Activated CD4-positive, alpha-beta T cell treated with anti-CD3 and anti-CD28 coated beads, Interleukin-2, amount 50 U/mL, for 4 hours (primary cell): ENCODE measurements around the gene PITPNC1.
"Not testable (repeated sequence)": the region's sequence is repeated elsewhere in the genome, so short reads cannot be mapped to it uniquely, and the experiment has no call there.

Experiments used
- DNase-seq, 2 experiments: peaks; one replicate each; pipeline ENCODE4 v3.0.0-alpha.2; 2020

Gene PITPNC1

GRCh38 chr17:67702861-67703260 is 325.8 kb downstream of the PITPNC1 start:
- DNase-seq, result not testable (repeated sequence)

- no peak for DNase-seq
Measured at GRCh38 chr17:67707442-67707841, 330.4 kb downstream of the PITPNC1 start.

GRCh38 chr17:67708378-67708777 is 331.3 kb downstream of the PITPNC1 start:
- no peak for DNase-seq

GRCh38 chr17:67711916-67712315 is 334.8 kb downstream of the PITPNC1 start:
- no peak for DNase-seq

- no peak for DNase-seq
Measured at GRCh38 chr17:67712375-67712774, 335.3 kb downstream of the PITPNC1 start.

- no peak for DNase-seq
Measured at GRCh38 chr17:67713169-67713568, 336.1 kb downstream of the PITPNC1 start.

GRCh38 chr17:67716405-67716798 is 339.3 kb downstream of the PITPNC1 start:
- no peak for DNase-seq

GRCh38 chr17:67717192-67717623 is 340.1 kb downstream of the PITPNC1 start:
- DNase-seq, result no peak

GRCh38 chr17:67717624-67718324 is 340.7 kb downstream of the PITPNC1 start, which contains the start of gene NOL11:
Gene NOL11, plus strand, starts transcription at chr17:67717936. Its CDS starts 12 bp downstream, at chr17:67717948.
- DNase-seq, result peak; percentile 99

- no peak for DNase-seq
Measured at GRCh38 chr17:67718325-67718941, 341.4 kb downstream of the PITPNC1 start.

- DNase-seq, result no peak
Measured at GRCh38 chr17:67725373-67725791, 348.3 kb downstream of the PITPNC1 start.

GRCh38 chr17:67725807-67726206 is 348.7 kb downstream of the PITPNC1 start:
- DNase-seq, result no peak

GRCh38 chr17:67727152-67728039 is 350.3 kb downstream of the PITPNC1 start:
- DNase-seq, result not testable (repeated sequence)

GRCh38 chr17:67729903-67730302 is 352.8 kb downstream of the PITPNC1 start:
- no peak for DNase-seq

- no peak for DNase-seq
Measured at GRCh38 chr17:67730731-67731130, 353.6 kb downstream of the PITPNC1 start.

- no peak for DNase-seq
Measured at GRCh38 chr17:67733449-67733848, 356.4 kb downstream of the PITPNC1 start.

GRCh38 chr17:67737145-67737544 is 360.1 kb downstream of the PITPNC1 start:
- no peak for DNase-seq

GRCh38 chr17:67742025-67742424 is 364.9 kb downstream of the PITPNC1 start:
- DNase-seq, result no peak
